Heart left ventricle (tissue), 16 donors: ENCODE measurements around the gene MFF. TPM values are rescaled to one million over a fixed set of nuclear protein-coding genes. Genes with fewer than 3 reads are reported as not detected.

Experiments used
- ATAC-seq, 4 donors: fragments of 200-7000 bp; cut with Tn5 transposase; one replicate each; pipeline ENCODE4 v1.9.1; 2020 to 2022; ENCODE audit warnings: moderate library complexity in 4 of 4, mild to moderate bottlenecking in 3 of 4, moderate number of reproducible peaks in 1 of 4
- DNase-seq, 5 donors: peaks; one replicate each; pipeline ENCODE4 v3.0.0-alpha.2; 2020
- H3K27ac ChIP-seq, 12 donors: fragments of 200-600 bp; sonication (generic) in 4 of 12; one replicate each; pipeline versions ENCODE4 v1.5.0 to v1.8.0; 2016 to 2022; ENCODE audit warnings: mild to moderate bottlenecking in 2 of 12
- H3K27me3 ChIP-seq, 9 donors: fragments of 200-600 bp; sonication (generic) in 2 of 9; one replicate each; pipeline versions ENCODE4 v1.5.1 to v1.8.0; 2016 to 2022; ENCODE audit warnings: mild to moderate bottlenecking in 3 of 9
- H3K36me3 ChIP-seq, 9 donors: fragments of 200-600 bp; sonication (generic) in 2 of 9; one replicate each; pipeline versions ENCODE4 v1.5.0 to v1.8.0; 2018 to 2022; ENCODE audit warnings: mild to moderate bottlenecking in 2 of 9
- H3K4me1 ChIP-seq, 12 donors: fragments of 200-600 bp; sonication (generic) in 4 of 12; one replicate each; pipeline versions ENCODE4 v1.5.0 to v1.8.0; 2016 to 2022; ENCODE audit warnings: mild to moderate bottlenecking in 3 of 12
- H3K4me3 ChIP-seq, 12 donors: fragments of 200-600 bp; sonication (generic) in 4 of 12; one replicate each; pipeline versions ENCODE4 v1.5.0 to v1.8.0; 2017 to 2022; ENCODE audit warnings: mild to moderate bottlenecking in 9 of 12, moderate library complexity in 4 of 12
- H3K9me3 ChIP-seq, 12 donors: fragments of 200-600 bp; sonication (generic) in 4 of 12; one replicate each; pipeline versions ENCODE4 v1.5.0 to v1.8.0; 2016 to 2022; ENCODE audit warnings: mild to moderate bottlenecking in 1 of 12
- CTCF ChIP-seq, 12 donors: fragments of 200-600 bp; sonication (generic) in 4 of 12; IDR thresholded peaks; one replicate each; pipeline versions ENCODE4 v1.5.0 to v1.8.0; 2018 to 2022; ENCODE audit warnings: antibody characterized with exemption in 12 of 12, mild to moderate bottlenecking in 5 of 12
- POLR2A ChIP-seq, 2 donors: fragments of 450-650 bp; IDR thresholded peaks; one replicate each; pipeline ENCODE4 v1.6.1; 2017; ENCODE audit warnings: antibody characterized with exemption in 2 of 2, mild to moderate bottlenecking in 2 of 2, moderate library complexity in 2 of 2
- WGBS, 4 donors: extraction: QIAGEN DNeasy Blood & Tissue Kit in 2 of 4; methylation state at CpG; one replicate each; pipeline versions ENCODE4 v1.1.5 to v1.1.7; 2013 to 2018; 5-methylcytosine and 5-hydroxymethylcytosine counted together
- intact Hi-C, 10 donors: fragments of 100-400 bp; cut with DNase I; formaldehyde crosslinking; loops; one replicate each; pipeline versions ENCODE4 v1.11.1 to v1.14.2; 2022
- polyA plus RNA-seq, 2 donors: library from polyadenylated mRNA; stranded (reverse); fragments of 200-250 nt; gene quantifications; one replicate each; pipeline ENCODE4 v1.2.3, GENCODE V29; 2013
- total RNA-seq, 9 donors: library from RNA; depleted of rRNA in 2 of 9; stranded (reverse); fragments of >200 nt in 2 of 9; fragmentation: NEBNext Ultra II Directional in 3 of 9; extraction: Animal tissue kit (Norgen Biotek cat#: 25700) in 3 of 9; gene quantifications; one replicate each; pipeline versions ENCODE4 v1.1.0 to v1.2.4, GENCODE V29; 2016 to 2023
- donor health status: ischemic (EF 13 %, LVEDD 7.1; RV severe dilation, severe dysfunction).
- donor health status: healthy with polysubstance abuse.
- donor health status: DM: no; HTN: yes; CAD: no.
- donor health status: DM: no; HTN: no; CAD: no.
- donor health status: ischemic (EF 25% LVEDD 6.9; RV normal size, moderate dysfunction).
- donor health status: ischemic (EF 25% LVEDD 5.7; RV mildly dilated, moderate dysfunction).
- donor health status: healthy.
- donor health status: DM: yes; HTN: yes; CAD: no.
- donor health status: ischemic (EF 35%, LVEDD 5.7; RV mildly dilated, moderate dysfunction).
- donor health status: nonischemic (EF 11% LVEDD 7.7; RV severe dilation, severe dysfunction).
- donor health status: DM: yes; HTN: yes; CAD: no.
- donor health status: PGD.
- donor health status: ischemic (EF 29% LVEDD 5.4; RV normal size, mild dysfunction).
- donor health status: nonischemic (EF 23%, LVEDD 6.1; RV moderate dilation, normal function).

The MFF gene
- total and polyA plus RNA-seq, 11 donors: 60.1 to 117 (median 79.7) TPM

GRCh38 chr2:227287771-227288170 is 37.3 kb upstream of the MFF start:
- ATAC-seq (no peak), DNase-seq (no peak)
- TF ChIP-seq CTCF (IDR thresholded peaks at IDR 0.05) (no peak), POLR2A (IDR thresholded peaks at IDR 0.05) (no peak)
- no peaks in the 10 kb centered on the region for H3K4me1 ChIP-seq
- 87 to 94% (median 91%) methylated on average over 5 of the region's 5 CpGs for whole genome bisulfite sequencing, 4 donors
- peaks cover 0 to 7% (median 0%) of the 10 kb centered on the region in 12 donors for H3K9me3 ChIP-seq
- peaks cover 0 to 44% (median 0%) of the 10 kb centered on the region in 9 donors for H3K36me3 ChIP-seq
- H3K27ac ChIP-seq: no peak overlapping the region
- H3K4me3 ChIP-seq: no peak overlapping the region
- H3K27me3 ChIP-seq: no peaks in the 10 kb centered on the region
- intact Hi-C loops: no loop called here

- no peak for TF ChIP-seq POLR2A (IDR thresholded peaks at IDR 0.05)
- TF ChIP-seq CTCF (IDR thresholded peaks at IDR 0.05): no peak
Observed at GRCh38 chr2:227292314-227292713, 32.7 kb upstream of the MFF start.

GRCh38 chr2:227293531-227293930 is 31.5 kb upstream of the MFF start:
- ATAC-seq: no peak
- no peaks in the 10 kb centered on the region for H3K9me3 ChIP-seq
- H3K27me3 ChIP-seq: no peaks in the 10 kb centered on the region
- intact Hi-C loops: no loop called here
- H3K36me3 ChIP-seq: peaks cover 0 to 56% (median 0%) of the 10 kb centered on the region in 9 donors
- TF ChIP-seq POLR2A (IDR thresholded peaks at IDR 0.05) (no peak), CTCF (IDR thresholded peaks at IDR 0.05) (no peak)
- 55 to 68% (median 62%) methylated on average over 4 of the region's 4 CpGs for WGBS, 4 donors
- H3K4me1 ChIP-seq: no peaks in the 10 kb centered on the region
- no peak for DNase-seq
- H3K4me3 ChIP-seq: no peak overlapping the region
- H3K27ac ChIP-seq: no peak overlapping the region

More at GRCh38 chr2:227292314-227292713, 32.7 kb upstream of the MFF start:
- intact Hi-C loops: no loop called here
- ATAC-seq: no peak
- H3K4me1 ChIP-seq: no peaks in the 10 kb centered on the region
- 76 to 83% (median 80%) methylated on average over 3 of the region's 3 CpGs for WGBS, 4 donors
- H3K4me3 ChIP-seq: no peak overlapping the region
- H3K27ac ChIP-seq: no peak overlapping the region
- peaks cover 0 to 47% (median 0%) of the 10 kb centered on the region in 9 donors for H3K36me3 ChIP-seq
- no peak for DNase-seq
- no peaks in the 10 kb centered on the region for H3K9me3 ChIP-seq
- H3K27me3 ChIP-seq: no peaks in the 10 kb centered on the region

- H3K27ac ChIP-seq: no peak overlapping the region
Observed at GRCh38 chr2:227295806-227296205, 29.2 kb upstream of the MFF start.

More at GRCh38 chr2:227295806-227296205, 29.2 kb upstream of the MFF start:
- WGBS, 4 donors: 87 to 96% (median 96%) methylated on average over 4 of the region's 4 CpGs
- ATAC-seq (no peak), DNase-seq (no peak)
- Histone ChIP-seq H3K4me3 (no peak overlapping the region), H3K4me1 (no peaks in the 10 kb centered on the region), H3K27me3 (no peaks in the 10 kb centered on the region), H3K36me3 (peaks cover 0 to 44% (median 0%) of the 10 kb centered on the region in 9 donors), H3K9me3 (no peaks in the 10 kb centered on the region)
- intact Hi-C loops: no loop called here
- TF ChIP-seq CTCF (IDR thresholded peaks at IDR 0.05) (no peak), POLR2A (IDR thresholded peaks at IDR 0.05) (no peak)
